ENCODE measurements around the gene ZNF283.

Gene ZNF283

DNA sequence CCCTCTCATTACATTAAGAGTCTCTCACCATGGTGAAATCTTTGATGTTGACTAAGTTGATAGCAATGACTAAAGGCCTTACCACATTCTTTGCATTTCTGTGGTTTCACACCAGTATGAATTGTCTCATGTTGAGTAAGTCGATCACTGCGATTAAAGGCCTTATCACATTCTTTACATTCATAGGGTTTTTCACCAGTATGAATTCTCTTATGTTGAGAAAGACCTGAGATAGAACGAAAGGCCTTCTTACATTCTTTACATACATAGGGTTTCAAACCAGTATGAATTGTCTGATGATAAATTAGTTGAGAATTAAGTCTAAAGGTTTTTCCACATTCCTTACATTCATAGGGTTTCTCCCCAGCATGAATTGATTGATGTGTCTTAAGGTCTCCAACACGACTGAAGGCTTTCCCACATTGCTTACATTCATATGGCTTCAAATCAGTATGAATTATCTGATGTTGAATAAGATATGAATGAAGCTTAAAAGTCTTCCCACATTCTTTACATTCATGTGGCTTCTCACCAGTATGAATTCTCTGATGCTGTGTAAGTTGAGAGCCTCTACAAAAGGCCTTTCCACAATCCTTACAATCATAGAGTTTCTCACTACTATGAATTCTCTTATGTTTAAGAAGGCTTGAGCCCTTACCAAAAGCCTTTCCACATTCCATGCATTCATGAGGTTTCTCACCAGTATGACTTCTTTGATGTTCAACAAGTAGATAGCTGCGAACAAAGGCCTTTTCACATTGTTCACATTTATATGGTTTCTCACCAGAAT lies 45.6 kb downstream of the ZNF283 start:
- DNase-seq: no peak

DNA sequence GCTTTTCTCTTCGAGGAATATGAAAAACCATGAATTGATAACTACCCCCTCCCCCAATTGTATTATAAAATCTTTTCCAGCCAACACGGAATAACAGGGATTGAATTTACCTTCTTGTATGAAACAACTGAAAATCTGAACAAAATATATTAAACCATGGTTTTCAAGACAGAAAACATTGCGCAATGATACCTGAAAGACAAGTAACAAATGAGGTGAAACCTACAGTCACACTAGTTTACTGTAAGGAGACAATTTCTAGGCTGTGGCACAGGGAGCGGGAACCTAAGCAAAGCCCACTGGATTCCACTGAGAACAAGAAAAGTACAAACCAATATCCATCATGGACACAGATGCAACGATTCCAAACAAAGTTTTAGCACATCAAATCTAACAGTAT lies 53.4 kb downstream of the ZNF283 start:
- DNase-seq: no peak

DNA sequence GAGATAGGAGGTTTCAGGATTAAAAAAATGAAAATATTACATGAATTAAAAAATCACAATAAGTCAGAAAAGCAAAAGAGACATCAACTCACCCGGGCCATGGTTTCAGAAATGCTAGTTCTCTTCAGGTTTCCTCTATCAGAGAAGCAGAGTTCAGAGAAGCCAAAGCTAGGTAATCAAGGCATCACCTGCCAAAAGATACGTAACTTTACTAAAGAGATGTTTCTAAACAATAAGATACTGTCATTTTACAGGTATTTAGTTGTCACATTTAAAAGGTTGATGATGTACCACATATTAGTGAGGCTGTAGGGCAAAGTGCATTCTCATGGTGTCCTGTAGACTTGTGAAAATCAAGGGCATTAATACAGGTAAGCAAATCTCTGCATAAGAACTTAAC lies 56.7 kb downstream of the ZNF283 start, which contains the start of gene ZNF404:
Gene ZNF404 (minus strand): TSS at position 101 of the 400 bp plus-strand sequence.
- DNase-seq: no peak

DNA sequence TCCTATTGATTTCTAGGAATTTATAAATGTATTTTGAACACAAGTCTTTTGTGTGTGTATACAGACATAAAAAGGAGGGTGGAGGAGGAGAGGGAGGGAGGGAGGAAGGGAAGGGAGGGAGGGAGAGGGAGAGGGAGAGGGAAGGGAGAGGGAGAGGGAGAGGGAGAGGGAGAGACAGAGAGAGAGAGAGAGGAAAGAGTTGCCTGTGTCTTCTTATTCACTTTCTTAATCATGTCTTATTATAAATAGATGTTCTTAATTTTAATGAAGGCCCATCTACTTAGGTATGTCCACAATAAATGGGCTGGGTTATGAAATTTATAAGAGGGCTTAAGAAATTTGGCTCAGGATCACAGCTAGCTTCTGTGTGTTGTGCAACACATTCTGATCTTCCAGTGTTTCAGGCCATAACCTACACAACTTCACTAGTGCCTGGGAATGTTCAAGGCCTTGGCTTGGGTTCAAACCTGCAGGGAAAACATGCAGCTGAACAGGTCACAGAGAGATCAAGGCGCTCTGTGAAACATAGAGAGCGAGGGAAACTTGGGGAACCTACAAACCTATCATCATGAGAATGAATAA lies 68.7 kb downstream of the ZNF283 start:
- DNase-seq: no peak

Data from islet precursor cell (in vitro differentiated cells).